ENCODE results near the gene RBM28.
A peak's percentile ranks its signal among the peaks of the same experiment; 100 is the strongest.

The RBM28 gene

DNA sequence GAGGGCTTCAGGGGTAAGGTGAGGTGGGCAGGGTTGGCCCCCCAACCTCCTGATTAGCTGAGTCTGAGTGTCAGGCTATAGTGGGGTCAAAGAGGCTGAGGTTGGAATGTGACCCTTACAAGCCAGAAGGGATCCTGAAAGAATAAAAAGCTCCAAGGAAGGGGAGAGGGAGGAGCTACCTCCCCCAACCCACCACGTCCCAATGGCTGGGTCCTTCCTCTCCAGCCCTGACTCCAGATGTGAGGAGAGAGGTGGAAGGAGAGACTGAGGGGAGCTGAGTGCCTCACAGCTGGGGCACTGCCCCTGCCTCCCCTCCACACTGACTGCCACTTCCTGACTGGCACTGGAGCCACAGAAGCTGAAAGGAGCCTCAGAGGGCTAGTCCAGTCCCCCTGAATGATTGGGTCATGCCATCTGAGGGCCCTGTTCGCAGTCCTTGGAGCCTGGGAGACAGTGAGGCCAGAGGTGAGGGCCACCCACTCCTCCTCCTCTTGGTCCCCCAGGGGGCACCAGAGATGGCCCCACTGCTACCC, 45.4 kb upstream of the RBM28 start:
- POLR2A ChIA-PET (ENCODE audit: low non-redundant PET): interaction anchor here (0.8 kb wide), 1 partner anchor 11 kb away, joined by 4 read pairs; no protein-coding TSS in a partner anchor

DNA sequence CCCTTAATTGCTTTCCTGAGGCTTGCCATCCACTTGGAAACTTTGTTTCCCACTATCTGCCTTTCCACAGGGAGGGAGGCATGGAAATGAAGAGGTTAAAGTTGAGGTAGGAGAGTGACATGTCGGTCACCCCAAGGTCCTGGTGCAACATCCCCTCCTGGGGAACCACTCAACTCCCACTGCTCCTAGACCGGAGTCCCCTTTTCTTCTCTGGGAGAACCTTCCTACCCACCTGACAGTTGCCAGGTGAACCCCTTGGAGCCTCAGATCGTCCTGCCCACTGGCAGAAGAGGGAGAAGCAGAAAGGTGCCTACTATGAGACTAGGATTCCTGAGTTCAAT, 44.4 kb upstream of the RBM28 start:
- H3K27ac ChIP-seq: no peak overlapping the region
- DNase-seq (ENCODE audit: low spot score): no peak
- CTCF ChIA-PET: interaction anchor here (0.5 to 4.8 kb wide), 11 partner anchors 9 to 996 kb away, joined by 3 to 87 read pairs (median 4); partner anchors contain the start of gene RBM28
- POLR2A ChIA-PET (ENCODE audit: low non-redundant PET): no interaction called here
- TF ChIP-seq, protein P1, sequence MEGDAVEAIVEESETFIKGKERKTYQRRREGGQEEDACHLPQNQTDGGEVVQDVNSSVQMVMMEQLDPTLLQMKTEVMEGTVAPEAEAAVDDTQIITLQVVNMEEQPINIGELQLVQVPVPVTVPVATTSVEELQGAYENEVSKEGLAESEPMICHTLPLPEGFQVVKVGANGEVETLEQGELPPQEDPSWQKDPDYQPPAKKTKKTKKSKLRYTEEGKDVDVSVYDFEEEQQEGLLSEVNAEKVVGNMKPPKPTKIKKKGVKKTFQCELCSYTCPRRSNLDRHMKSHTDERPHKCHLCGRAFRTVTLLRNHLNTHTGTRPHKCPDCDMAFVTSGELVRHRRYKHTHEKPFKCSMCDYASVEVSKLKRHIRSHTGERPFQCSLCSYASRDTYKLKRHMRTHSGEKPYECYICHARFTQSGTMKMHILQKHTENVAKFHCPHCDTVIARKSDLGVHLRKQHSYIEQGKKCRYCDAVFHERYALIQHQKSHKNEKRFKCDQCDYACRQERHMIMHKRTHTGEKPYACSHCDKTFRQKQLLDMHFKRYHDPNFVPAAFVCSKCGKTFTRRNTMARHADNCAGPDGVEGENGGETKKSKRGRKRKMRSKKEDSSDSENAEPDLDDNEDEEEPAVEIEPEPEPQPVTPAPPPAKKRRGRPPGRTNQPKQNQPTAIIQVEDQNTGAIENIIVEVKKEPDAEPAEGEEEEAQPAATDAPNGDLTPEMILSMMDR (conservative IDR thresholded peaks at IDR 0.05; ENCODE audit: low read depth): no peak

More for the DNA sequence above, 45.4 kb upstream of the RBM28 start:
- CTCF ChIA-PET: interaction anchor here (1.0 to 4.8 kb wide), 2 partner anchors 40 to 42 kb away, joined by 4 to 87 read pairs; no protein-coding TSS in a partner anchor
- DNase-seq (ENCODE audit: low spot score): no peak
- TF ChIP-seq, protein P1 (conservative IDR thresholded peaks at IDR 0.05; ENCODE audit: low read depth): no peak
- H3K27ac ChIP-seq: no peak overlapping the region

DNA sequence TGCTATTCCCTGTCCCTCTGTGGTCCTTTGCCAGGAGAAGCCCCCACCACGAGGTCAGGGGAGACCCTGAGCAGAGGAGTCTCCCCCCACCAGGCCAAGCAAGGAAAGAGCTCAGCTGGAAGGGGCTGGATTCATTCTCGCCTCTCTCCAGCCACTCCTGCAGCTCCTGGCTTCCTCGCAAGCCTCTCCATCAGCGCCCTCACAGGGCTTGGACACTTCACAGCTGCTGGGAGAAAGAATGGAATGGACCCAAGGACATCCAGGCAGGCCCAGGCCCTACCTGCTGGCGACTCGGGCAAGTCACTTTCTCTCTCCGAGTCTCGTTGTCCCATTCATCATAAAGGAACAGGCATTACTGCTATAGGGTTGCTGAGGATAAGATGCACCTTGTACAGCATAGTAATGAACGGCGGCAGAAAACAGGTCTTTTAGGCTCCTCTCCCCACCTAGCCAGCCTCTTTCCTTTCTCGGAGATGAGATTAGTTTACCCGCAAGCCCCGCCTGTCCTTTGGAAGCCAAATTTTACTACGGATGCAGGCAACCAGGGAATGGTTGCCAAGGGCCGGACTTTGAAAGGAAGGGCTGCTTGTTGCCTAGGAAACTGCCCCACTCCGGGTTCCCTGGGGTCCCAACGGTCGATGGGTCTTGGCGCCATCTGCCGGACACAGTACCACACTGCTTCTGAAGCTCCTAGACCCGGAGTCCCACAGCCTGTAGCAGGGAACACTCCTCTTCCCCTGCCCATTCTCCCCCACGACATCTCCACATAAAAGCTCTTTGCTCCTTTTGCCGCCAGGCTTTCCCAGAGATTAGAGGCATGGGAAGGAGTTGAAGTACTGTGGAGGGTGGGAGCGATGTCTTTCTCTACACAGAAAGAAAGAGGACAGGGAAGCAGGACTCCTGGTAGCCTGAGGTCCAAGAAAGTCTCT, 43.8 kb upstream of the RBM28 start:
- ChIA-PET CTCF (interaction anchor here (0.5 to 4.8 kb wide), 13 partner anchors 10 to 1109 kb away, joined by 3 to 87 read pairs (median 4); partner anchors contain the start of gene RBM28), POLR2A (ENCODE audit: low non-redundant PET) (no interaction called here)
- H3K27ac ChIP-seq: 0 out of 2 replicates have a peak overlapping the region, but pooled peaks have one; percentile 4
- TF ChIP-seq, protein P1 (conservative IDR thresholded peaks at IDR 0.05; ENCODE audit: low read depth): peak; percentile 96
- DNase-seq (ENCODE audit: low spot score): peak; percentile 85

DNA sequence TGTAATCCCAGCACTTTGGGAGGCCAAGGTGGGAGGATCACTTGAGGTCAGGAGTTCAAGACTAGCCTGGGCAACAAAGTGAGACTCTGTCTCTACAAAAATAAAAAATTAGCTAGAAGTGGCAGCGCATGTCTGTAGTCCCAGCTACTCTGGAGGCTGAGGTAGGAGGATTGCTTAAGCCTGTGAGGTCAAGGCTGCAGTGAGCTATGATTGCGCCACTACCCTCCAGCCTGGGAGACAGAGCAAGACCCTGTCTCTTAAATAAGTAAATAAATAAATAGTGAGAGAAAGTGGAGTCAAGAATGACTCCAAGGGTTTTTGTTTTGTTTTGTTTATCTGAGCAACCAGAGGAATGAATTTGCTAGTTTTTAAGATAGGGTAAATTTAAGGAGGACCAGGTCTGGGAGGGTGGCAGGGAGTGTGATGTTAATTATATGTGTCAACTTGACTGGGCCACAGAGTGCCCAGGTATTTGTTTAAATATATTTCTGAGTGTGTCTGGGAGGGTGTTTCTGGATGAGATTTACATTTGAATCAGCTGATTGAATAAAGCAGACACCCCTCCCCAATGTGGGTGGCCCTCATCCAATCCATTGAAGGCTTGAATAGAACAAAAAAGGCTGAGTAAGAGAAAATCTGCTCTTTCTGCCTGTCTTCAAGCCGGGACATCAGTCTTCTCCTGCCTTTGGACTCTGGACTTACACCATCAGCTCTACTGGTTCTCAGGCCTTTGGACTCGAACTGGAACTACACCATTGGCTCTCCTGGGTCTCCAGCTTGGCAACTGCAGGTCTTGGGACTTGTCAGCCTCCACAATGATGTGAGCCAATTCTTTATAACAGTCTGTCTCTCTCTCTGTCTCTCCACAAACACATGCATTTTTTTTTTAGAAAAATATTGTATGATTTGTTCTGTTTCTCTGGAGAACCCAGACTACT, 42.5 kb upstream of the RBM28 start:
- TF ChIP-seq, protein P1 (conservative IDR thresholded peaks at IDR 0.05; ENCODE audit: low read depth): no peak
- ChIA-PET CTCF (interaction anchor here (0.6 to 4.8 kb wide), 5 partner anchors 11 to 69 kb away, joined by 3 to 87 read pairs (median 4); no protein-coding TSS in a partner anchor), POLR2A (ENCODE audit: low non-redundant PET) (no interaction called here)

DNA sequence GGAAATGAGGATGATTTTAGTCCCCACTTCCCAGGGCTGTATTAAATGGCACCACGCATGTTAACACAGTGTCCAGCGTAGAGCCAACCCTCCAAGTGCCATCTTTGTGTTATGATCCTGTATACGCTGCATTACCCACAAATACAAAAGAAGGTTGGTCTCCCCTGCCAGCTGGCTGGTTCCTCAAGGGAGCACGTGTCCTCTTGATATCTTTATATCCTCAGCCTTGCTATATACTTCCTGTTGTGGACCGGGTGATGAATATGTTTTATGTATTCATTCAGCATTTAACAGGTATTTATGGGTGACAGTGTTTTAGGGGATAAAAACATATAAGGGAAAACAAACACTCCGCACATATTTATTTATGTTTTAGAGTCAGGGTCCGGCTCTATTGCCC, 41.0 kb upstream of the RBM28 start:
- no peak for DNase-seq (ENCODE audit: low spot score)
- H3K27ac ChIP-seq: no peak overlapping the region
- POLR2A ChIA-PET (ENCODE audit: low non-redundant PET): no interaction called here
- CTCF ChIA-PET: interaction anchor here (0.5 to 4.3 kb wide), 3 partner anchors 32 to 399 kb away, joined by 3 to 23 read pairs (median 3); no protein-coding TSS in a partner anchor
- TF ChIP-seq, protein P1 (conservative IDR thresholded peaks at IDR 0.05; ENCODE audit: low read depth): no peak

More for the DNA sequence above, 42.5 kb upstream of the RBM28 start:
- 0 out of 2 replicates have a peak overlapping the region, but pooled peaks have one; percentile 10 for H3K27ac ChIP-seq
- no peak for DNase-seq (ENCODE audit: low spot score)
